Spleen (tissue), 7 donors: Measurements from ENCODE around the gene PLOD1.

Source experiments
- POLR2AphosphoS5 ChIP-seq, 3 donors: sonication (generic); formaldehyde crosslinking; IDR thresholded peaks; one replicate each; pipeline ENCODE4 v1.5.1; 2017; ENCODE audit warnings: antibody characterized with exemption in 3 of 3
- TF ChIP-seq, protein P1 (sequence below), 11 experiments: fragments of 200-600 bp in 7 of 11; fragments of 450-650 bp in 4 of 11; sonication (generic) in 4 of 11; IDR thresholded peaks in 8 of 11; conservative IDR thresholded peaks in 3 of 11; 1 replicate in 7 of 11; 2 replicates in 4 of 11; pipeline versions ENCODE4 v1.4.0 to v1.8.0; 2016 to 2021; ENCODE audit warnings: antibody characterized with exemption in 11 of 11, inconsistent platforms in 4 of 11, mild to moderate bottlenecking in 1 of 11
- donor health status: DM: no; HTN: no; CAD: no; lungs with moderate emphysema.
- donor health status: DM: no; HTN: no; CAD: no.
- donor health status: DM: no; HTN: no; CAD: no.

DNA sequence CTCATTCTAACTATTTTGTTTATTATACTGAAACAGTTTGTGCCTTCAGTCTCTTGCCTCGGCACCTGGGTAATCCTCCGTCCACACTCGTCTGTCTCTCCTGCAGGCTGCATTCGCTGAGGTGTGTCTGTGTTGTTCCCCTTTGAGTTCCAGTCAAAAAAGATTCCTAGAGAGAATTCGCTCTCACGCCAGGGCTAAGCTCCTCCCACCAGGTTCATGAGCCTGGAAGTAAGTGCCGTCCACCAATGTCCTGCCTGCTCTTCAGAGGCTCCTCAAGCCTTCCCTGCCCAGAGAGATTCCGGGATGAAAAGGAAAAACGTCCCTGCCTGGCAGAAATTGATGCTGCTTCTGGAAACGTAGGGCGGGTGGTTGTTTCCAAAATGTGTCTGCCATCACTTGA lies 21.2 kb upstream of the PLOD1 start:
- TF ChIP-seq, protein P1, sequence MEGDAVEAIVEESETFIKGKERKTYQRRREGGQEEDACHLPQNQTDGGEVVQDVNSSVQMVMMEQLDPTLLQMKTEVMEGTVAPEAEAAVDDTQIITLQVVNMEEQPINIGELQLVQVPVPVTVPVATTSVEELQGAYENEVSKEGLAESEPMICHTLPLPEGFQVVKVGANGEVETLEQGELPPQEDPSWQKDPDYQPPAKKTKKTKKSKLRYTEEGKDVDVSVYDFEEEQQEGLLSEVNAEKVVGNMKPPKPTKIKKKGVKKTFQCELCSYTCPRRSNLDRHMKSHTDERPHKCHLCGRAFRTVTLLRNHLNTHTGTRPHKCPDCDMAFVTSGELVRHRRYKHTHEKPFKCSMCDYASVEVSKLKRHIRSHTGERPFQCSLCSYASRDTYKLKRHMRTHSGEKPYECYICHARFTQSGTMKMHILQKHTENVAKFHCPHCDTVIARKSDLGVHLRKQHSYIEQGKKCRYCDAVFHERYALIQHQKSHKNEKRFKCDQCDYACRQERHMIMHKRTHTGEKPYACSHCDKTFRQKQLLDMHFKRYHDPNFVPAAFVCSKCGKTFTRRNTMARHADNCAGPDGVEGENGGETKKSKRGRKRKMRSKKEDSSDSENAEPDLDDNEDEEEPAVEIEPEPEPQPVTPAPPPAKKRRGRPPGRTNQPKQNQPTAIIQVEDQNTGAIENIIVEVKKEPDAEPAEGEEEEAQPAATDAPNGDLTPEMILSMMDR (IDR thresholded peaks at IDR 0.05 in 8 of 11, conservative IDR thresholded peaks at IDR 0.05 in 3 of 11): no peak
- TF ChIP-seq POLR2AphosphoS5 (IDR thresholded peaks at IDR 0.05): no peak
